ENCODE results near the gene CNTNAP2. TPM values are rescaled to one million over a fixed set of nuclear protein-coding genes. Genes with fewer than 3 reads are reported as not detected.
"Not testable (repeated sequence)": the region's sequence is repeated elsewhere in the genome, so short reads cannot be mapped to it uniquely, and the experiment has no call there.

CNTNAP2 gene
- total RNA-seq, 2 experiments from 2014 or later = not detected

DNA sequence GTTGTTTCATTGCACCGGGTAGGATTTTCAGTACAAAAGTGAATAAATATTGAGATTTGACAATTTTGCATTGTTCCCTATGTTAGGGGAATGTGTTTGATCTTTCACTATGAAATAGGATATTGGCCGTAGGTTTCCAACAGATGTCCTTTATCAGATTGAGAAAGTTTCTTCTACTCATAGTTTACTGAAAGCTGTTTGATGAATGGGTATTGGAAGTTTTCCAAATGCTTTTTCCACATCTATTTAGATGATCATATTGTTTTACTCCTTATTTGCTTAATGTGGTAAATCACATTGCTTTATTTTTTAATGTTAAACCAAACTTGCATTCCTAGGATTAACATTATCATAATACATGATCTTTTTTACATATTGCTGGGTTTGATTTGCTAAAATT, 2296.1 kb downstream of the CNTNAP2 start:
- Histone ChIP-seq H3K4me1 (ENCODE audit: insufficient read depth, low read length) (no peaks in the 10 kb centered on the region), H3K9me3 (ENCODE audit: control insufficient read depth in 1 of 2, insufficient read depth in 1 of 2, low read length in 2 of 2) (no peaks in the 10 kb centered on the region), H3K27me3 (ENCODE audit: control insufficient read depth in 1 of 2, insufficient read depth in 2 of 2, low read length in 2 of 2) (peaks cover 0 to 2% of the 10 kb centered on the region in 2 experiments), H3K4me3 (ENCODE audit: low read length) (no peak overlapping the region), H3K36me3 (ENCODE audit: insufficient read depth, low read length) (no peaks in the 10 kb centered on the region), H3K27ac (ENCODE audit: low read depth in 1 of 2, low read length in 2 of 2) (no peak overlapping the region)
- DNase-seq (no peak), ATAC-seq (ENCODE audit: poor library complexity) (no peak)
- Mint-ChIP-seq H3K4me1 (ENCODE audit: low read depth) (no peaks in the 10 kb centered on the region), H3K27me3 (peaks cover 31% of the 10 kb centered on the region), H3K27ac (no peak overlapping the region), H3K4me3 (no peak overlapping the region), H3K9me3 (no peaks in the 10 kb centered on the region), H3K36me3 (ENCODE audit: low read depth) (no peaks in the 10 kb centered on the region)
- ChIA-PET CTCF (no interaction called here), POLR2A (no interaction called here)
- intact Hi-C loops (cut with DNase I, micrococcal nuclease) = no loop called here
- TF ChIP-seq, protein P1, sequence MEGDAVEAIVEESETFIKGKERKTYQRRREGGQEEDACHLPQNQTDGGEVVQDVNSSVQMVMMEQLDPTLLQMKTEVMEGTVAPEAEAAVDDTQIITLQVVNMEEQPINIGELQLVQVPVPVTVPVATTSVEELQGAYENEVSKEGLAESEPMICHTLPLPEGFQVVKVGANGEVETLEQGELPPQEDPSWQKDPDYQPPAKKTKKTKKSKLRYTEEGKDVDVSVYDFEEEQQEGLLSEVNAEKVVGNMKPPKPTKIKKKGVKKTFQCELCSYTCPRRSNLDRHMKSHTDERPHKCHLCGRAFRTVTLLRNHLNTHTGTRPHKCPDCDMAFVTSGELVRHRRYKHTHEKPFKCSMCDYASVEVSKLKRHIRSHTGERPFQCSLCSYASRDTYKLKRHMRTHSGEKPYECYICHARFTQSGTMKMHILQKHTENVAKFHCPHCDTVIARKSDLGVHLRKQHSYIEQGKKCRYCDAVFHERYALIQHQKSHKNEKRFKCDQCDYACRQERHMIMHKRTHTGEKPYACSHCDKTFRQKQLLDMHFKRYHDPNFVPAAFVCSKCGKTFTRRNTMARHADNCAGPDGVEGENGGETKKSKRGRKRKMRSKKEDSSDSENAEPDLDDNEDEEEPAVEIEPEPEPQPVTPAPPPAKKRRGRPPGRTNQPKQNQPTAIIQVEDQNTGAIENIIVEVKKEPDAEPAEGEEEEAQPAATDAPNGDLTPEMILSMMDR (IDR thresholded peaks at IDR 0.05) = no peak

GRCh38 chr7:148419856-148420832, 2303.5 kb downstream of the CNTNAP2 start:
- intact Hi-C loops (cut with DNase I, micrococcal nuclease) = no loop called here
- Histone ChIP-seq H3K36me3 (ENCODE audit: insufficient read depth, low read length) (no peaks in the 10 kb centered on the region), H3K27me3 (ENCODE audit: control insufficient read depth in 1 of 2, insufficient read depth in 2 of 2, low read length in 2 of 2) (peaks cover 0 to 8% of the 10 kb centered on the region in 2 experiments), H3K4me1 (ENCODE audit: insufficient read depth, low read length) (no peaks in the 10 kb centered on the region), H3K4me3 (ENCODE audit: low read length) (no peak overlapping the region), H3K27ac (ENCODE audit: low read depth in 1 of 2, low read length in 2 of 2) (no peak overlapping the region), H3K9me3 (ENCODE audit: control insufficient read depth in 1 of 2, insufficient read depth in 1 of 2, low read length in 2 of 2) (peaks cover 0 to 8% of the 10 kb centered on the region in 2 experiments)
- Mint-ChIP-seq H3K4me1 (ENCODE audit: low read depth) (no peaks in the 10 kb centered on the region), H3K9me3 (no peaks in the 10 kb centered on the region), H3K36me3 (ENCODE audit: low read depth) (no peaks in the 10 kb centered on the region), H3K27ac (no peak overlapping the region), H3K4me3 (no peak overlapping the region), H3K27me3 (peaks cover 74% of the 10 kb centered on the region)
- ChIA-PET CTCF (no interaction called here), POLR2A (no interaction called here)
- no peak for DNase-seq
- ATAC-seq (ENCODE audit: poor library complexity) = no peak
- TF ChIP-seq, protein P1 (IDR thresholded peaks at IDR 0.05) = no peak

DNA sequence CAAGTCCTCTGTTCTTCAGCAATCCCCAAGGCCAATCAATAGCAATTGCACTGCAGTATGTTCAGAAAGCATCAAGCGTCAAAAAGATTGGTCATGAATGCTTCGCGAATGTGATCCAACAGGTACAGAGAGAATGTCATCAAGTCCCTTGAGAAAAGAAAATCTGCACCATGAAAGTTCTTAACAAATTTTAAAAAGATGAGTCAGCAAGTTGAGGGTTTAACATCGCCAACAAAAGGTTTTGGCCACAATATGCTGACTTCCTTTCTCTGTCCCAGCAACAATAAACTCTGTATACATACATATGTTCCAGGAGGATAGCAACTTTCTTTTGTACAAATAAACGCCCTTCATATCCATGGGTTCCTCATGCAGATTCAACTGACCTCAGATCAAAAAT, 2305.4 kb downstream of the CNTNAP2 start:
- POLR2A ChIA-PET = no interaction called here
- no peaks in the 10 kb centered on the region for H3K4me1 ChIP-seq (ENCODE audit: insufficient read depth, low read length)
- H3K36me3 ChIP-seq (ENCODE audit: insufficient read depth, low read length) = no peaks in the 10 kb centered on the region
- H3K27ac ChIP-seq (ENCODE audit: low read depth in 1 of 2, low read length in 2 of 2) = no peak overlapping the region
- no peaks in the 10 kb centered on the region for H3K36me3 Mint-ChIP-seq (ENCODE audit: low read depth)
- H3K9me3 Mint-ChIP-seq = no peaks in the 10 kb centered on the region
- H3K9me3 ChIP-seq (ENCODE audit: control insufficient read depth in 1 of 2, insufficient read depth in 1 of 2, low read length in 2 of 2) = peaks cover 0 to 8% of the 10 kb centered on the region in 2 experiments
- DNase-seq (no peak), ATAC-seq (ENCODE audit: poor library complexity) (no peak)
- H3K4me3 ChIP-seq (ENCODE audit: low read length) = no peak overlapping the region
- CTCF ChIA-PET = no interaction called here
- no peak overlapping the region for H3K27ac Mint-ChIP-seq
- H3K27me3 ChIP-seq (ENCODE audit: control insufficient read depth in 1 of 2, insufficient read depth in 2 of 2, low read length in 2 of 2) = peaks cover 0 to 8% of the 10 kb centered on the region in 2 experiments
- intact Hi-C loops (cut with DNase I, micrococcal nuclease) = no loop called here
- H3K4me1 Mint-ChIP-seq (ENCODE audit: low read depth) = no peaks in the 10 kb centered on the region
- H3K27me3 Mint-ChIP-seq = peaks cover 71% of the 10 kb centered on the region
- TF ChIP-seq, protein P1 (IDR thresholded peaks at IDR 0.05) = no peak
- no peak overlapping the region for H3K4me3 Mint-ChIP-seq

- H3K4me3 Mint-ChIP-seq; H3K4me1 Mint-ChIP-seq (ENCODE audit: low read depth); H3K36me3 Mint-ChIP-seq (ENCODE audit: low read depth); H3K27me3 ChIP-seq (ENCODE audit: control insufficient read depth in 1 of 2, insufficient read depth in 2 of 2, low read length in 2 of 2); H3K4me3 ChIP-seq (ENCODE audit: low read length); H3K36me3 ChIP-seq (ENCODE audit: insufficient read depth, low read length); ATAC-seq (ENCODE audit: poor library complexity); H3K27ac Mint-ChIP-seq; H3K9me3 ChIP-seq (ENCODE audit: control insufficient read depth in 1 of 2, insufficient read depth in 1 of 2, low read length in 2 of 2); H3K27ac ChIP-seq (ENCODE audit: low read depth in 1 of 2, low read length in 2 of 2); DNase-seq; CTCF ChIA-PET; intact Hi-C loops (cut with DNase I, micrococcal nuclease); H3K4me1 ChIP-seq (ENCODE audit: insufficient read depth, low read length); H3K9me3 Mint-ChIP-seq; POLR2A ChIA-PET: not testable (repeated sequence)
- H3K27me3 Mint-ChIP-seq = peaks cover 40% of the 10 kb centered on the region
These were observed 2309.8 kb downstream of the CNTNAP2 start for GRCh38 chr7:148426393-148426792.

DNA sequence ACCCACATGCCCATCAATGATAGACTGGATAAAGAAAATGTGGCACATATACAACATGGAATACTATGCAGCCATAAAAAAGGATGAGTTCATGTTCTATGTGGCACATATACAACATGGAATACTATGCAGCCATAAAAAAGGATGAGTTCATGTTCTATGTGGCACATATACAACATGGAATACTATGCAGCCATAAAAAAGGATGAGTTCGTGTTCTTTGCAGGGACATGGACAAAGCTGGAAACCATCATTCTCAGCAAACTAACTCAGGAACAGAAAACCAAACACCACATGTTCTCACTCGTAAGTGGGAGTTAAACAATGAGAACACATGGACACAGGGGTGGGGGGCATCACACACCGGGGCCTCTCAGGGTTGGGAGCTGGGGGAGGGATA, 2314.1 kb downstream of the CNTNAP2 start:
- intact Hi-C loops (cut with DNase I, micrococcal nuclease); CTCF ChIA-PET; H3K36me3 Mint-ChIP-seq (ENCODE audit: low read depth); H3K27ac Mint-ChIP-seq; H3K4me3 ChIP-seq (ENCODE audit: low read length); DNase-seq; H3K27ac ChIP-seq (ENCODE audit: low read depth in 1 of 2, low read length in 2 of 2); H3K4me1 Mint-ChIP-seq (ENCODE audit: low read depth); H3K27me3 ChIP-seq (ENCODE audit: control insufficient read depth in 1 of 2, insufficient read depth in 2 of 2, low read length in 2 of 2); ATAC-seq (ENCODE audit: poor library complexity); H3K9me3 Mint-ChIP-seq; POLR2A ChIA-PET; H3K4me1 ChIP-seq (ENCODE audit: insufficient read depth, low read length); H3K9me3 ChIP-seq (ENCODE audit: control insufficient read depth in 1 of 2, insufficient read depth in 1 of 2, low read length in 2 of 2); H3K36me3 ChIP-seq (ENCODE audit: insufficient read depth, low read length); H3K27me3 Mint-ChIP-seq; H3K4me3 Mint-ChIP-seq: not testable (repeated sequence)

Measured in CD4-positive, alpha-beta T cell (primary cell).